WTC11 (cell line): Measurements from ENCODE around the gene MIDN. TPM values are rescaled to one million over a fixed set of nuclear protein-coding genes. Genes with fewer than 3 reads are reported as not detected.
A peak's percentile ranks its signal among the peaks of the same experiment; 100 is the strongest.

Experiments used
- ATF2 ChIP-seq: sonication (generic); formaldehyde crosslinking; IDR thresholded peaks from 2 replicates; pipeline ENCODE4 v1.8.1; 2022; ENCODE audit warnings: low read depth, missing genetic modification reagents, borderline replicate concordance
- ATF3 ChIP-seq: sonication (generic); formaldehyde crosslinking; conservative IDR thresholded peaks from 2 replicates; pipeline ENCODE4 v1.8.1; 2022; ENCODE audit warnings: mild to moderate bottlenecking, missing genetic modification reagents
- CREB1 ChIP-seq: sonication (generic); formaldehyde crosslinking; IDR thresholded peaks from 2 replicates; pipeline ENCODE4 v1.8.0; 2023; ENCODE audit warnings: mild to moderate bottlenecking, missing genetic modification reagents
- CREM ChIP-seq: sonication (generic); formaldehyde crosslinking; IDR thresholded peaks from 2 replicates; pipeline ENCODE4 v1.8.1; 2022; ENCODE audit warnings: mild to moderate bottlenecking, missing genetic modification reagents, moderate library complexity
- E2F1 ChIP-seq: sonication (generic); formaldehyde crosslinking; IDR thresholded peaks from 2 replicates; pipeline ENCODE4 v1.8.0; 2022; ENCODE audit warnings: mild to moderate bottlenecking, missing genetic modification reagents
- IRF2 ChIP-seq: sonication (generic); formaldehyde crosslinking; IDR thresholded peaks from 2 replicates; pipeline ENCODE4 v1.8.0; 2022; ENCODE audit warnings: low read depth, missing genetic modification reagents, borderline replicate concordance
- MXD4 ChIP-seq: fragments of 250-450 bp; sonication (Bioruptor Pico); IDR thresholded peaks from 2 replicates; pipeline ENCODE4 v1.8.0; 2021; ENCODE audit warnings: mild to moderate bottlenecking, moderate library complexity, borderline replicate concordance
- MYBL2 ChIP-seq: sonication (generic); formaldehyde crosslinking; IDR thresholded peaks from 2 replicates; pipeline ENCODE4 v1.8.1; 2023; ENCODE audit warnings: mild to moderate bottlenecking, moderate library complexity, missing genetic modification reagents
- NR1H2 ChIP-seq: sonication (generic); formaldehyde crosslinking; IDR thresholded peaks from 2 replicates; pipeline ENCODE4 v1.9.0; 2021; ENCODE audit warnings: mild to moderate bottlenecking, moderate library complexity, missing genetic modification reagents
- PRRX2 ChIP-seq: fragments of 250-450 bp; sonication (Bioruptor Pico); IDR thresholded peaks from 2 replicates; pipeline ENCODE4 v1.8.0; 2021; ENCODE audit warnings: mild to moderate bottlenecking
- RELA ChIP-seq: sonication (generic); formaldehyde crosslinking; IDR thresholded peaks from 2 replicates; pipeline ENCODE4 v1.8.1; 2022; ENCODE audit warnings: missing genetic modification reagents, mild to moderate bottlenecking, borderline replicate concordance
- SOX15 ChIP-seq: fragments of 250-450 bp; sonication (Bioruptor Pico); IDR thresholded peaks from 2 replicates; pipeline ENCODE4 v1.9.0; 2021; ENCODE audit warnings: mild to moderate bottlenecking
- SP1 ChIP-seq: sonication (generic); formaldehyde crosslinking; conservative IDR thresholded peaks from 2 replicates; pipeline ENCODE4 v1.8.1; 2022; ENCODE audit warnings: missing genetic modification reagents
- TEAD1 ChIP-seq: sonication (generic); formaldehyde crosslinking; IDR thresholded peaks from 2 replicates; pipeline ENCODE4 v1.8.0; 2022; ENCODE audit warnings: mild to moderate bottlenecking, missing genetic modification reagents
- TEAD4 ChIP-seq: sonication (generic); formaldehyde crosslinking; IDR thresholded peaks from 2 replicates; pipeline ENCODE4 v1.8.0; 2022; ENCODE audit warnings: mild to moderate bottlenecking, missing genetic modification reagents
- USF1 ChIP-seq: sonication (generic); formaldehyde crosslinking; IDR thresholded peaks from 2 replicates; pipeline ENCODE4 v1.8.0; 2022; ENCODE audit warnings: mild to moderate bottlenecking, missing genetic modification reagents
- ZBTB43 ChIP-seq: sonication (generic); formaldehyde crosslinking; IDR thresholded peaks from 2 replicates; pipeline ENCODE4 v1.8.1; 2023; ENCODE audit warnings: mild to moderate bottlenecking, missing genetic modification reagents
- ZNF138 ChIP-seq: sonication (generic); formaldehyde crosslinking; conservative IDR thresholded peaks from 2 replicates; pipeline ENCODE4 v1.8.1; 2022; ENCODE audit warnings: mild to moderate bottlenecking, moderate library complexity, missing genetic modification reagents
- ZNF232 ChIP-seq: sonication (generic); formaldehyde crosslinking; IDR thresholded peaks from 2 replicates; pipeline ENCODE4 v1.8.0; 2022; ENCODE audit warnings: mild to moderate bottlenecking, missing genetic modification reagents
- ZNF263 ChIP-seq: sonication (generic); formaldehyde crosslinking; IDR thresholded peaks from 2 replicates; pipeline ENCODE4 v1.8.1; 2022; ENCODE audit warnings: low read depth, mild to moderate bottlenecking, moderate library complexity, missing genetic modification reagents
- ZNF416 ChIP-seq: fragments of 250-450 bp; sonication (Bioruptor Pico); IDR thresholded peaks from 2 replicates; pipeline ENCODE4 v1.9.0; 2021; ENCODE audit warnings: mild to moderate bottlenecking, inconsistent platforms
- total RNA-seq: library from RNA; stranded (reverse); gene quantifications from 3 replicates; pipeline ENCODE4 v1.2.3, GENCODE V29; 2021
- TF ChIP-seq, protein P1 (sequence below): sonication (generic); formaldehyde crosslinking; IDR thresholded peaks from 2 replicates; pipeline ENCODE4 v1.8.0; 2023; ENCODE audit warnings: mild to moderate bottlenecking, missing genetic modification reagents
- TF ChIP-seq, protein P2 (sequence below): sonication (generic); formaldehyde crosslinking; IDR thresholded peaks from 2 replicates; pipeline ENCODE4 v1.8.0; 2022; ENCODE audit warnings: mild to moderate bottlenecking, missing genetic modification reagents

MIDN gene
- total RNA-seq, 1 experiment from 2014 or later: 189 TPM

- TF ChIP-seq ZNF416 (CRISPR knock-in tag) (peak; percentile 89; the same call in 1 of the 2 replicates), PRRX2 (0 out of 2 replicates have a peak, but pooled peaks have one; percentile 37), CREM (CRISPR knock-in tag) (0 out of 2 replicates have a peak, but pooled peaks have one; percentile 21), ATF2 (CRISPR knock-in tag) (no peak), RELA (CRISPR knock-in tag) (no peak), ZNF138 (CRISPR knock-in tag) (no peak), USF1 (CRISPR knock-in tag) (no peak), TEAD1 (no peak), SOX15 (CRISPR knock-in tag) (no peak), ZBTB43 (CRISPR knock-in tag) (no peak), IRF2 (CRISPR knock-in tag) (no peak), MXD4 (no peak), ZNF263 (CRISPR knock-in tag) (no peak), E2F1 (no peak), NR1H2 (CRISPR knock-in tag) (no peak), ZNF232 (CRISPR knock-in tag) (no peak), CREB1 (CRISPR knock-in tag) (no peak), TEAD4 (CRISPR knock-in tag) (no peak), MYBL2 (CRISPR knock-in tag) (no peak), ATF3 (no peak), SP1 (CRISPR knock-in tag) (no peak)
- TF ChIP-seq, protein P1, sequence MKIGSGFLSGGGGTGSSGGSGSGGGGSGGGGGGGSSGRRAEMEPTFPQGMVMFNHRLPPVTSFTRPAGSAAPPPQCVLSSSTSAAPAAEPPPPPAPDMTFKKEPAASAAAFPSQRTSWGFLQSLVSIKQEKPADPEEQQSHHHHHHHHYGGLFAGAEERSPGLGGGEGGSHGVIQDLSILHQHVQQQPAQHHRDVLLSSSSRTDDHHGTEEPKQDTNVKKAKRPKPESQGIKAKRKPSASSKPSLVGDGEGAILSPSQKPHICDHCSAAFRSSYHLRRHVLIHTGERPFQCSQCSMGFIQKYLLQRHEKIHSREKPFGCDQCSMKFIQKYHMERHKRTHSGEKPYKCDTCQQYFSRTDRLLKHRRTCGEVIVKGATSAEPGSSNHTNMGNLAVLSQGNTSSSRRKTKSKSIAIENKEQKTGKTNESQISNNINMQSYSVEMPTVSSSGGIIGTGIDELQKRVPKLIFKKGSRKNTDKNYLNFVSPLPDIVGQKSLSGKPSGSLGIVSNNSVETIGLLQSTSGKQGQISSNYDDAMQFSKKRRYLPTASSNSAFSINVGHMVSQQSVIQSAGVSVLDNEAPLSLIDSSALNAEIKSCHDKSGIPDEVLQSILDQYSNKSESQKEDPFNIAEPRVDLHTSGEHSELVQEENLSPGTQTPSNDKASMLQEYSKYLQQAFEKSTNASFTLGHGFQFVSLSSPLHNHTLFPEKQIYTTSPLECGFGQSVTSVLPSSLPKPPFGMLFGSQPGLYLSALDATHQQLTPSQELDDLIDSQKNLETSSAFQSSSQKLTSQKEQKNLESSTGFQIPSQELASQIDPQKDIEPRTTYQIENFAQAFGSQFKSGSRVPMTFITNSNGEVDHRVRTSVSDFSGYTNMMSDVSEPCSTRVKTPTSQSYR (CRISPR knock-in tag): no peak
- TF ChIP-seq, protein P2, sequence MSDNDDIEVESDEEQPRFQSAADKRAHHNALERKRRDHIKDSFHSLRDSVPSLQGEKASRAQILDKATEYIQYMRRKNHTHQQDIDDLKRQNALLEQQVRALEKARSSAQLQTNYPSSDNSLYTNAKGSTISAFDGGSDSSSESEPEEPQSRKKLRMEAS (CRISPR knock-in tag): no peak; the same call in 1 of the 2 replicates
Measured at GRCh38 chr19:1248786-1249297, 459 bp downstream of the MIDN start (continued).
